Testis (tissue), 3 donors: ENCODE measurements around the gene GDPD5. TPM values are rescaled to one million over a fixed set of nuclear protein-coding genes. Genes with fewer than 3 reads are reported as not detected.

Source experiments
- DNase-seq: peaks from one replicate; pipeline ENCODE4 v3.0.0-alpha.2; 2019
- H3K27ac ChIP-seq, 2 donors: fragments of 200-600 bp; sonication (generic); one replicate each; pipeline ENCODE4 v1.5.1; 2019
- H3K27me3 ChIP-seq: fragments of 200-600 bp; sonication (generic); one replicate; pipeline ENCODE4 v1.5.1; 2019
- H3K36me3 ChIP-seq: fragments of 200-600 bp; sonication (generic); one replicate; pipeline ENCODE4 v1.5.1; 2017; ENCODE audit warnings: low read depth; ENCODE audit errors: missing control alignments
- H3K4me1 ChIP-seq: fragments of 200-600 bp; sonication (generic); one replicate; pipeline ENCODE4 v1.5.1; 2019
- H3K4me3 ChIP-seq, 2 donors: fragments of 200-600 bp; sonication (generic); one replicate each; pipeline ENCODE4 v1.5.1; 2017 to 2019
- H3K9me3 ChIP-seq: fragments of 200-600 bp; sonication (generic); one replicate; pipeline ENCODE4 v1.5.1; 2017
- POLR2A ChIP-seq: fragments of 450-650 bp; IDR thresholded peaks from one replicate; pipeline ENCODE4 v1.6.1; 2017; ENCODE audit warnings: antibody characterized with exemption, mild to moderate bottlenecking, moderate library complexity
- WGBS, 2 donors: methylation state at CpG; one replicate each; pipeline ENCODE4 v1.1.5; 2018; 5-methylcytosine and 5-hydroxymethylcytosine counted together
- intact Hi-C: fragments of 100-400 bp; cut with DNase I; formaldehyde crosslinking; loops from one replicate; pipeline ENCODE4 v1.15.1; 2023; ENCODE audit warnings: low total_unique reads
- polyA plus RNA-seq: library from polyadenylated mRNA; stranded (reverse); fragments of 350-450 nt; fragmentation: Illumina TruSeq; extraction: RNeasy Lipid Tissue Mini Kit (QIAGEN cat#74804); gene quantifications from one replicate; pipeline ENCODE4 v1.2.3, GENCODE V29; 2014; ENCODE audit warnings: low read depth, low replicate concordance; ENCODE audit not compliant: insufficient read depth
- total RNA-seq, 2 donors: library from RNA; depleted of rRNA; stranded (reverse); fragments of >200 nt; gene quantifications; one replicate each; pipeline ENCODE4 v1.2.3, GENCODE V29; 2016
- TF ChIP-seq, protein P1 (sequence below), 3 experiments: fragments of 450-650 bp in 2 of 3; fragments of 200-600 bp in 1 of 3; sonication (generic) in 1 of 3; IDR thresholded peaks; one replicate each; pipeline ENCODE4 v1.5.1; 2016 to 2019; ENCODE audit warnings: antibody characterized with exemption in 3 of 3, mild to moderate bottlenecking in 2 of 3, moderate library complexity in 1 of 3

The GDPD5 gene
- total and polyA plus RNA-seq, 3 donors from 2014 or later, result 43.3 to 99.5 (median 65.8) TPM

DNA sequence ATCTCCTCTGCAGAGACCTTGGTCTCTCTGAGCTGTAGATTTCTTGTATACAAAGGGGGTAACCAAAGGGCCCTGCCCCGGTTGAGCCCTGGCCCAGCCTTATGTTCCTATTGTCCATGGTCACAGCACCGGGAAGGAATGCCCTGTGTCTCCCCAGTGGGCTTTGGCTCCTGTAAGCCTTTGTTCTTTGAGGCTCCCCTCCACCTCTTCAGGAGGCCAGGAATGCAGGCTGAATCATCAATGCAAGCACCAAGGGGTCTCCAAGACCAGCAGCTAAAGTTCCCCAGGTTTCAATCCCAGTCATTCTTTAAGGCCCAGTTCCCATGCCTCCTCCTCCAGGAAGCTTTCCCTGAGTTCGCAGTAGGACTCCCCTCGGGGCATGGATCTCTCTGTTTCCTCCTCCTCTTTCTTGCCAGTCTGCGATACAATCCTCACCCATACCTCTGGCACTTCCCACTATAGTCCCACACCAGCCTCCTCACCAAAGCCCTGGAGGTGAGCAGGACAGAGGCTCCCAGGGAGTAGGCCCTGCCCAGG lies 63.6 kb downstream of the GDPD5 start:
- no peaks in the 10 kb centered on the region for H3K27me3 ChIP-seq
- H3K4me1 ChIP-seq, result no peaks in the 10 kb centered on the region
- no peaks in the 10 kb centered on the region for H3K36me3 ChIP-seq
- H3K4me3 ChIP-seq, result no peak overlapping the region
- no peak for TF ChIP-seq POLR2A
- TF ChIP-seq, protein P1, sequence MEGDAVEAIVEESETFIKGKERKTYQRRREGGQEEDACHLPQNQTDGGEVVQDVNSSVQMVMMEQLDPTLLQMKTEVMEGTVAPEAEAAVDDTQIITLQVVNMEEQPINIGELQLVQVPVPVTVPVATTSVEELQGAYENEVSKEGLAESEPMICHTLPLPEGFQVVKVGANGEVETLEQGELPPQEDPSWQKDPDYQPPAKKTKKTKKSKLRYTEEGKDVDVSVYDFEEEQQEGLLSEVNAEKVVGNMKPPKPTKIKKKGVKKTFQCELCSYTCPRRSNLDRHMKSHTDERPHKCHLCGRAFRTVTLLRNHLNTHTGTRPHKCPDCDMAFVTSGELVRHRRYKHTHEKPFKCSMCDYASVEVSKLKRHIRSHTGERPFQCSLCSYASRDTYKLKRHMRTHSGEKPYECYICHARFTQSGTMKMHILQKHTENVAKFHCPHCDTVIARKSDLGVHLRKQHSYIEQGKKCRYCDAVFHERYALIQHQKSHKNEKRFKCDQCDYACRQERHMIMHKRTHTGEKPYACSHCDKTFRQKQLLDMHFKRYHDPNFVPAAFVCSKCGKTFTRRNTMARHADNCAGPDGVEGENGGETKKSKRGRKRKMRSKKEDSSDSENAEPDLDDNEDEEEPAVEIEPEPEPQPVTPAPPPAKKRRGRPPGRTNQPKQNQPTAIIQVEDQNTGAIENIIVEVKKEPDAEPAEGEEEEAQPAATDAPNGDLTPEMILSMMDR (IDR thresholded peaks at IDR 0.05), result no peak
- intact Hi-C loops, result no loop called here
- WGBS, 2 donors, result 81 to 87% methylated on average over 5 of the region's 5 CpGs
- H3K9me3 ChIP-seq, result no peaks in the 10 kb centered on the region
- H3K27ac ChIP-seq, result no peak overlapping the region
- DNase-seq, result no peak

DNA sequence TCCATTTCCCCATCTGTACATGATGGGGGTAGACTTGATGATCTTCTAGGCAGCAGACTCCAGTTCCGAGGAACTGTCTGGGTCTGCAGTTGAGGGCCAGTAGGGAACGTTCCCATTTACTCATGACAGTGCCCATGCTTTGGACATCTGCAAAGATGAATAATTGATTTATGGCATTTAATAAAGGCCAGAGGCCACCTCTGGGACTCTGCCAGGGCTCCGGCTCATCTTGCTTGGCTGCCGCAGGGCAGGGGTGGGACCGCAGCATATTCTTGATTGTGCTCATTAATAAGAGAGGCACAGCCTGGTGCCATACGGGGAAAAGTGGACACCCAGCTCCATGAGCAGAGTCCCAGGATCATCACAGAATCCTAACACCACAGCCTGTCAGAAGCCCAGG lies 64.6 kb downstream of the GDPD5 start:
- Histone ChIP-seq H3K27me3 (no peaks in the 10 kb centered on the region), H3K4me3 (no peak overlapping the region), H3K36me3 (no peaks in the 10 kb centered on the region), H3K9me3 (no peaks in the 10 kb centered on the region), H3K4me1 (no peaks in the 10 kb centered on the region), H3K27ac (no peak overlapping the region)
- intact Hi-C loops, result no loop called here
- TF ChIP-seq, protein P1 (IDR thresholded peaks at IDR 0.05), result no peak
- no peak for TF ChIP-seq POLR2A
- no peak for DNase-seq
- 91 to 98% methylated on average over 6 of the region's 6 CpGs for WGBS, 2 donors

DNA sequence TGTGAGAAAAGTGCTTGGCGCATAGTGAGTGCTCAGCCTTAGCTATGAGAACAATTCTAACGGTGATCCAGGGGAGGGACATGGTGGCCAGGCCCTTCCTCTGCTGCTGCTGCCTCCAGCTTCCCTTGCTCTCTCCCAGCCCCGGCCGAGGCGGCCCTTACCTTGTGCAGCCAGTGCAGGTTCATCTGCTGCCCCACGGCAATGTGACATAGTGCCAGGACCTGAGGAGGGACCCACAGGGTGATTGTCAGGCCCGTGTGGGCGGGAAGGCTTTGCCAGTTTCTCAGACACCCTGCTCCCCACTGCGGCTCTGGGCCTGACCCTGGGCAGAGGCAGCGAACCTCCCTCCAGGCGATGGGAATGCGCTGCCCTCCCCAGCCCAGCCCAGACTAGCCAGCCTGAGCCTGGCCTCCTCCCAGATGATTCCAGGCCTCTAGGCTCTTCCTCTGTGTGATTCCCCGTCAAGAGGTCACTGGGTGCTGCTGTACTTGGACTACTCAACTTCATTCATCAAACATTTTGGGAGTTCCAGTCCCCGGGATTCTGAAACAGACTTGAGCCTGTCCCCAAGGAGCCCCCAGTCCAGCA lies 69.1 kb downstream of the GDPD5 start:
- Histone ChIP-seq H3K27ac (no peak overlapping the region), H3K36me3 (no peaks in the 10 kb centered on the region), H3K4me3 (no peak overlapping the region), H3K9me3 (no peaks in the 10 kb centered on the region), H3K27me3 (no peaks in the 10 kb centered on the region), H3K4me1 (peaks cover 3% of the 10 kb centered on the region)
- intact Hi-C loops, result no loop called here
- 81 to 90% methylated on average over 9 to 14 of the region's 14 CpGs for WGBS, 2 donors
- no peak for TF ChIP-seq POLR2A
- TF ChIP-seq, protein P1 (IDR thresholded peaks at IDR 0.05), result no peak
- no peak for DNase-seq

DNA sequence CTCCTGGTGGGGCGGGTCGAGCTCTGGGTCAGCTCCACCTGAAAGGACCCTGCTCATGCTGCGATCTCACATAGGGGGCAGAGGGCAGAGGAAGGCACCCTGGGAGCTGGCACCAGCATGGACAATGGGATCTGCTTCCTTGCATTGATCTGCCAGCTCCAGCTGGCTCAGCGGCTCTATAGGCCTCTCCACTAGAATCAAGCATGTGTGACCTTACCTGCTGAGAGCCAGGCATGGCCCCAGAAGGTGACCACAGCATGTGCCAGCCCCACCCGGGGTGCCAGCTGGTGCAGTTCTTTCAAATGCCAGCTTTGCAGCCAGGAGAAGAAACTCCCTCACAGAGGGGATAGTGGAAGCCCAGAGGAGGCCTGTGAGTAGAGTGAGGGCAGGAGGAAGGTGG lies 70.8 kb downstream of the GDPD5 start:
- no peak overlapping the region for H3K27ac ChIP-seq
- intact Hi-C loops, result no loop called here
- TF ChIP-seq POLR2A, result no peak
- TF ChIP-seq, protein P1 (IDR thresholded peaks at IDR 0.05), result no peak
- DNase-seq, result no peak
- H3K9me3 ChIP-seq, result no peaks in the 10 kb centered on the region
- peaks cover 3% of the 10 kb centered on the region for H3K4me1 ChIP-seq
- no peak overlapping the region for H3K4me3 ChIP-seq
- H3K36me3 ChIP-seq, result no peaks in the 10 kb centered on the region
- no peaks in the 10 kb centered on the region for H3K27me3 ChIP-seq
- WGBS, 2 donors, result 58 to 67% methylated on average over 4 to 5 of the region's 5 CpGs
